Activated CD8-positive, alpha-beta memory T cell treated with anti-CD3 and anti-CD28 coated beads, Interleukin-2, amount 50 U/mL, for 1 hour (primary cell): ENCODE measurements around the gene GREB1L.

ENCODE experiments used
- DNase-seq: peaks from one replicate; pipeline ENCODE4 v3.0.0-alpha.2; 2020; ENCODE audit errors: extremely low read depth

GREB1L gene

GRCh38 chr18:21484851-21485636 is 243.0 kb downstream of the GREB1L start:
- DNase-seq: no peak

GRCh38 chr18:21486905-21487437 is 244.9 kb downstream of the GREB1L start:
- no peak for DNase-seq

- no peak for DNase-seq
Observed at GRCh38 chr18:21489119-21489750, 247.2 kb downstream of the GREB1L start.

GRCh38 chr18:21489919-21490495 is 248.0 kb downstream of the GREB1L start:
- DNase-seq: no peak

DNA sequence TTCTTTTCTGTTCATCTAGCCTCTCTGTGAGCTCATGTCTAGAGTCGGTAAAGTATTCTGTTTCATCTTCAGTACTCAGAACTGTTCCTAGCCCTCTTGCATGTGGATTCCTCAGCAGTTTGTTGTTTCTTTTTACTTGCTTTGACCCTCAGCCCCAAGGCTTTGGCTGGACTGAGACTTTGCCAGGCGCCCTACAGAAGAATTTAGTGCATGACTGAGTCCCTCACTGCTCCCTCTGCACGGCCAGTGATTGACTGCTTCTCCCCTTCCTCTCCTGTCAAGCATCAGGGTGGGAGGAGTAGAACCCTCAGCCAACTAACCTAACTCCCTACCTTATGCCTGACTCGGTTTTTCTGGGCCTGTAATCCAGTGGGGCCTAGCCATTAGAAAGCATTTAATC is 248.7 kb downstream of the GREB1L start:
- DNase-seq: no peak

DNA sequence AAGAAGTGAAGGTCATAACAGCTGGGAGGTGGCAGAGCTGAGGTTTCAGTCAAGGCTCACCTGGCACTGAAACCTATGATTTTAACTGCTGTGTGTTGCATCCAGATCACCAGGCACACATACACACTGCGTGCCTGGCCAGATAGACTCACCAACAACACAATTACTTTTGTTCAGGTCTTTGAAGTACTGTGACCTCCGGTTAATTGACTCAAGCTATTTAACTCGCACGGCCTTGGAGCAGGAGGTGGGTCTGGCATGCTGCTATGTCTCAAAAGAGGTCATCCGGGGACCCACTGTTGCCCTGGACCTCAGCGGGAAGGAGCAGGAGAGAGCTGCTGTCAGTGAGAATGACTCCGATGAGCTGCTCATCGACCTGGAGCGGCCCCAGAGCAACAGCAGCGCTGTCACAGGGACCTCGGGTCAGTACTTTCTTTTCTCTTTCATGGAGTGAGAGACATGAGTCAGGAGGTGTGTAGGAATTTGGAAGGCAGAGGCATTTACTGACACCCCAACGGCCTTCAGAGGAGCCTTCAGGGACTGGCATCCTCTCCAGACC is 254.3 kb downstream of the GREB1L start:
- DNase-seq: no peak

DNA sequence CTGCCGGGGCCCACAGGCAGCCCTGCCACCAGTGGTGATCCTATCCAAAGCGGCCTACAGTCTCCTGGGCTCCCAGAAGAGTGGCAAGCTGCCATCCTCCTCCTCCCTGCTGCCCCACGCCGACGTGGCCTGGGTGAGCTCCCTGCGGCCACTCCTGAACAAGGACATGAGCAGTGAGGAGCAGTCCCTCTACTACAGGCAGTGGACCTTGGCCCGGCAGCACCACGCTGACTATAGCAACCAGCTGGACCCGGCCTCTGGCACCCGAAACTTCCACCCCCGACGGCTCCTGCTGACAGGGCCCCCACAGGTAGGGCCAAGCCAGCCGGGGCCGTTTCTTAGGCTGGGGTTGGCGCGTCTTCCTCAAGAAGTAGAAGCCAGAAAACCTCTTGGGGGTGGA is 258.0 kb downstream of the GREB1L start:
- no peak for DNase-seq

DNA sequence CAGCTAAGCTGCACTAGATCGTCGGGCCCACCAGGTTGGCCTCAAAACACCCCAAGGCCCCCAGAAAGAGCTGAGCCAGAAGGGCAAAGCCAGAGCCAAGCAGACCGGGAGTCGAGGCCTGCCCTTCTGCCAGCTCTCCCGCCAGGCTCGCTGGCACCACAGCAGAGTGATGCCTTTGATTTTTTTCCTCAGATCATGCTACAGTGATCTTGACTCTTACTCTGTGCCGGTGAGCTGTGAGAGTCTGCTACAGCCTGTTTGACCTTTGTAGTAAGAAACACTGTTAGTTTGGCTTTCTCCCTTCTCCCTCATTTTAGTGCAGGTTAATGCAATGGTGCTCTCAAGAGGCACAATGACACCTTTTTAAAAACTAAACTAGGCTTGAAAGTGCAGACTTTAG is 260.6 kb downstream of the GREB1L start:
- no peak for DNase-seq

DNA sequence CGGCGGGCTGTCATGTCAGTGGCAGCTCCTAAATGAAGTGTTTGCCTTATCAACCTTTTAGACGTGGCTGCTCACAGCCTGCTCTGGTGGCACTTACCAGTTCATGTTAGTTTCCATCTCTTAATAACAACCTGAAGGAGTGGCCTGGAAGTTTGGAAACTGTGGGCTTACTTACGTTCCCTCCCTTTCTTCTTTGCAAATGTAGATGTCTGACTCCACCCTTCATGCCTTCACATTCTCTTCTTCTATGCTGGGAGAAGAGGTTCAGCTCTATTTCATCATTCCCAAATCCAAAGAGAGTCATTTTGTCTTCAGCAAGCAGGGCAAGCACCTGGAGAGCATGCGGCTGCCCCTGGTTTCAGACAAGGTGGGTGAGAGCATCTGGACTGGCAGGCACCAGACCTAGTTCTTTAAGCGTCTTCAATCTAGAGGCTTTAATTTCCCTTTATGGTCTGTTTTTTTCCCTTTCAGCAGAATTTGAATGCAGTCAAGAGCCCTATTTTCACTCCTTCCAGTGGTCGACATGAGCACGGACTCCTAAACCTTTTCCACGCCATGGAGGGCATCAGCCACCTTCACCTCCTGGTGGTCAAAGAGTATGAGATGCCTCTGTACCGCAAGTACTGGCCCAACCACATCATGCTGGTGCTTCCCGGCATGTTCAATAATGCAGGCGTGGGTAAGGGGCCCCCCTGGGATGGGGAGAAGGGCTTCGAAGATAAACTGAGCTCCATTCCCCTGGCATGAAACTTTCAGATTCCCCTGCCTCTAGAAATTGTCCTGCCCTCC is 266.1 kb downstream of the GREB1L start:
- DNase-seq: no peak

DNA sequence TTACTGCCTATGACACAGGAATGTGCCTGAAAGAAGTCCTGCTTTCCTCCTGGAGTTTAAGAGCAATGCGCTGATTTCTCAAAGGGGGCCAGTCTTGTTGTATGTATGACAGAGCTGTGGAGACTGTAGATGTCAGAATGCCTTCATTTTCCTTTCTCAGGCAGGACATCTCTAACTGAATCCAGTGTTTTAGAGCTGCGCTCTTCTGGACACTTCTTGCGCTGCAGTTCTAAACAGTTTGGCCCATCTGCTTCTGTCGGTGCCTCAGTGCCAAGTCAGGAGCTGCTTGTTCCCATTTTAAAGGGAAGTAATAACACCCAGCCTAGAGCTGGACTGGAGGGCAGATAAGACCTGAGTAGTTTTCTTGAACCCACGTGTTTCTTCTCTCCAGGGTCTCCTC is 267.0 kb downstream of the GREB1L start:
- no peak for DNase-seq

- no peak for DNase-seq
Observed at GRCh38 chr18:21513292-21513691, 271.3 kb downstream of the GREB1L start.

DNA sequence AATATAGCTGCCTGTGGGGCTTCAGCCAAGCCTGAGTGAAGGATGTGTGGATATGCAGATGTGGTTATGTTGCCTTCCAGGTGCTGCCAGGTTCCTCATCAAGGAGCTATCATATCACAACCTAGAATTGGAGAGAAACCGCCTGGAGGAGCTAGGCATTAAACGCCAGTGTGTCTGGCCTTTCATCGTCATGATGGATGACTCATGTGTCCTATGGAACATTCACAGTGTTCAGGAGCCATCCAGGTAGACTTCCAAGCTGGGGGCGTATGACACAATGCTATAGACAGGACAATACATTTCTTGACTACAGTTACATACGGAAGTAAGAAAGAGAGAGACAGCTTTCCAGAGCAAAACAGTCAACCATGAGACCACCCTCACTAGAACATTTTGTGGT is 271.7 kb downstream of the GREB1L start:
- DNase-seq: no peak

- DNase-seq: no peak
Observed at GRCh38 chr18:21522530-21522929, 280.5 kb downstream of the GREB1L start.

DNA sequence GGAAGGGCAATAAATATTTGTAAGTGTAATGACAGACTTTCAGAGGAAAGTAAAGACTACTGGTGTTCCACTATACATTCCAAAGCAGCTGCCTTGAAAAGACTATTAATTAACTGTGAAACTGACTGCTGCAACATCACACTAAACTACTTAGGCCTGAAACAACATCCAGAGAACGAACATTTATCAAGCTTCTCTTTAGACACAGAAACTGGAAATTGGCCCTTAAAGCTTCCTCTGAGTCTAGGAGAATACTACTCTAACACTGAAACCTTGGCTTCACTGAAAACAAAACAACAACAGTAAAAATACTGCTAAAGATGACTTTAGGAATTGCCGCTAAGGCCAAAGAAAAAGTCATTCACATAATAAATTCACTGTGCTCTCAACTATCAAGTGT is 283.9 kb downstream of the GREB1L start:
- DNase-seq: no peak

DNA sequence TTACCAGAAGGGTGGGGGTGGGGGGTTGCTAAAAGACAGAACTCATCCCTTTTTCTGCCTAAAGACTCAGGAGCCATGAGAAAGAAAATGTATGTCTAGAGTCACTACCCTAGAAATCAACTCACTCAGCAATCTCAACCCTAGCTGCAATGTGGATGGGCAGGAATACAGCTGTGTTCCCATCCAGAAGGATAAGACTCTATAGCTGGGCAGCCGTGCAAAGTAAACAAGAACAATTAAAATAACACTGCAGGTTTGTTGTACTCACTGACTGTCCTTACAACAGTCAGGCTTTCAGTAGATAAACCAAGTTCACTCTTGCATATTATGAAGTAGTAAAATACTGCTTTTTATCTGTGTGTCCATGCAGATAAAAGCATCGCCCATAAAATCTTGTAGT is 284.4 kb downstream of the GREB1L start:
- DNase-seq: no peak

- DNase-seq: no peak
Observed at GRCh38 chr18:21534327-21534726, 292.3 kb downstream of the GREB1L start.

- DNase-seq: no peak
Observed at GRCh38 chr18:21538230-21538629, 296.2 kb downstream of the GREB1L start.

GRCh38 chr18:21546423-21546822 is 304.4 kb downstream of the GREB1L start:
- DNase-seq: no peak

- no peak for DNase-seq
Observed at GRCh38 chr18:21548647-21549046, 306.6 kb downstream of the GREB1L start.

DNA sequence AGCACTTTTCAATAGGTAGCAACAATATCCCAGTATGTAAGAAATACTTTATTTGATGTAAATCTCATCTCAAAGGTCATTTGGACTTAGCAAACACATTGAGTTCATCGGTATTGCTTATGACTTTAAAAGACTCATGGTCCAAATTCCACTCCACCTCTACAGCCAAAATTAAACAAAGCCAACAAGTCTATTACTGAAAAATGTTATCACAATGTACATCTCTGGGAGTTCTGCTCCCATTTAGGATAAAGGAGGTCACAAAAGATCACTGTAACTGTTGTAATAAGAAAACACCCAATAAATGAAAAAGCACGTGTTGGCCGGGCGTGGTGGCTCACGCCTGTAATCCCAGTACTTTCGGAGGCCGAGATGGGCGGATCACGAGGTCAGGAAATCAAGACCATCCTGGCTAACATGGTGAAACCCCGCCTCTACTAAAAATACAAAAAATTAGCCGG is 308.5 kb downstream of the GREB1L start:
- DNase-seq: no peak

DNA sequence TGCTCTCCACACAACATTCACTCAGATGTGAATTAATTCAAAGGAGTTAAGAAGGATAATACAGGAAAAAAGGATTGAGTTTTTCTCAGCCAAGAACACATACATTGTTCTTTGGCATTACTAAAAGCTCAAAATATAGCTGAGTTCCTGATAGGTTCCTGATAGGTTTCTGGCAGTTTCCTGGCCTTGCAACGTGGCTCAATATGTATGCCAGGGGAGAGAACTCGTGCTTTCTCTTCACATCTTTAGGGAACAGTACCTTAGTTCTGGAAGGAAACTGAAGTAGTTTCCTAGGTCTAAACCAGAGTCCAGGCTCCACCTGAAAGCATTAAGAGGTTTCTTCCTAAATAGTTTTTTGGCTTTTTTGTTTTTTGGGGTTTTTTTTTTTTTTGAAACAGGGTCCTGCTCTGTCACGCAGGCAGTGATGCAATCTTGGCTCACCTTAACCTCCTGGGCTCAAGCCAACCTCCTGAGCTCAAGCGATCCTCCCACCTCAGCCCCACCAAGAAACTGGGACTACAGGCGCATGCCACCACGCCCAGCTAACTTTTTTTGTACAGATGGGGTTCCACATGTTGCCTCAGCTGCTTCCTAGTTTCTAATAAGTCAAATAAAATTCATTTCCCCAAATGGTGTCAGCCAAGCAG is 315.7 kb downstream of the GREB1L start:
- no peak for DNase-seq
